Smooth muscle cell (in vitro differentiated cells): Measurements from ENCODE around the gene ACTA2. TPM values are rescaled to one million over a fixed set of nuclear protein-coding genes. Genes with fewer than 3 reads are reported as not detected.

ENCODE experiments used
- DNase-seq: peaks from one replicate; lab custom pipeline; 2025; ENCODE audit not compliant: unreplicated experiment; lab: John Stamatoyannopoulos, UW
- H2AFZ ChIP-seq: fragments of 200-600 bp; sonication (generic); 2 replicates; pipeline ENCODE4 v1.6.0; 2016; ENCODE audit warnings: antibody characterized with exemption, low read depth, mild to moderate bottlenecking
- H3F3A ChIP-seq: fragments of 200-600 bp; sonication (generic); 2 replicates; pipeline ENCODE4 v1.6.0; 2017; ENCODE audit warnings: antibody characterized with exemption, low read depth
- H3K27ac ChIP-seq: fragments of 200-600 bp; sonication (generic); 2 replicates; pipeline ENCODE4 v1.5.1; 2016; ENCODE audit warnings: low read depth, mild to moderate bottlenecking
- H3K27me3 ChIP-seq: fragments of 200-600 bp; sonication (generic); 2 replicates; pipeline ENCODE4 v1.6.1; 2016; ENCODE audit warnings: low read depth, mild to moderate bottlenecking
- H3K36me3 ChIP-seq: fragments of 200-600 bp; sonication (generic); 2 replicates; pipeline ENCODE4 v1.5.1; 2016; ENCODE audit warnings: low read depth
- H3K4me1 ChIP-seq: fragments of 200-600 bp; sonication (generic); 2 replicates; pipeline ENCODE4 v1.5.1; 2016; ENCODE audit warnings: low read depth
- H3K4me2 ChIP-seq: fragments of 200-600 bp; sonication (generic); 2 replicates; pipeline ENCODE4 v1.6.0; 2016; ENCODE audit warnings: mild to moderate bottlenecking
- H3K4me3 ChIP-seq: fragments of 200-600 bp; sonication (generic); 2 replicates; pipeline ENCODE4 v1.5.1; 2016; ENCODE audit warnings: mild to moderate bottlenecking
- H3K79me2 ChIP-seq: fragments of 200-600 bp; sonication (generic); 2 replicates; pipeline ENCODE4 v1.6.0; 2016; ENCODE audit warnings: low read depth, mild to moderate bottlenecking
- H3K9ac ChIP-seq: fragments of 200-600 bp; sonication (generic); 2 replicates; pipeline ENCODE4 v1.6.0; 2016; ENCODE audit warnings: low read depth
- H3K9me3 ChIP-seq: fragments of 200-600 bp; sonication (generic); replicated peaks from 2 replicates; pipeline ENCODE4 v1.5.1; 2016; ENCODE audit warnings: low read depth
- H4K20me1 ChIP-seq: fragments of 200-600 bp; sonication (generic); 2 replicates; pipeline ENCODE4 v1.6.0; 2016; ENCODE audit warnings: low read depth
- CTCF ChIP-seq: fragments of 200-600 bp; sonication (generic); IDR thresholded peaks from 2 replicates; pipeline ENCODE4 v1.5.1; 2017; ENCODE audit warnings: borderline replicate concordance, mild to moderate bottlenecking, antibody characterized with exemption; ENCODE audit not compliant: insufficient read depth, poor library complexity, severe bottlenecking
- WGBS: methylation state at CpG from one replicate; pipeline ENCODE4 v1.1.7; 2016; ENCODE audit warnings: low lambda C conversion rate; 5-methylcytosine and 5-hydroxymethylcytosine counted together
- polyA plus RNA-seq: library from polyadenylated mRNA; unstranded; fragments of >200 nt; fragmentation: Nextera tagmentation; extraction: Ambion mirVana; gene quantifications from 2 replicates; pipeline ENCODE4 v1.2.1, GENCODE V29; 2016
- total RNA-seq: library from RNA; depleted of rRNA; stranded (reverse); fragments of >200 nt; gene quantifications from 2 replicates; pipeline ENCODE4 v1.2.3, GENCODE V29; 2014

Gene ACTA2
- total and polyA plus RNA-seq, 2 experiments from 2014 or later = 2,305 to 4,814 TPM

- H4K20me1 ChIP-seq = no peaks in the 10 kb centered on the region
- TF ChIP-seq CTCF = no peak
- H3K27me3 ChIP-seq = peaks cover 8% of the 10 kb centered on the region
- no peak overlapping the region for H2AFZ ChIP-seq
- H3K4me1 ChIP-seq = no peaks in the 10 kb centered on the region
- H3K9me3 ChIP-seq = no peaks in the 10 kb centered on the region
- H3K9ac ChIP-seq = no peak overlapping the region
- DNase-seq = no peak
- H3K4me3 ChIP-seq = no peak overlapping the region
- H3K27ac ChIP-seq = no peak overlapping the region
- H3K36me3 ChIP-seq = no peaks in the 10 kb centered on the region
- H3K4me2 ChIP-seq = no peak overlapping the region
- H3F3A ChIP-seq = no peaks in the 10 kb centered on the region
- H3K79me2 ChIP-seq = no peaks in the 10 kb centered on the region
- WGBS = 91% methylated on average over 11 of the region's 11 CpGs
Measured at GRCh38 chr10:88901984-88902789, 50.4 kb downstream of the ACTA2 start.

GRCh38 chr10:88901206-88901983 is 51.2 kb downstream of the ACTA2 start:
- DNase-seq = no peak
- H3K27ac ChIP-seq = no peak overlapping the region
- WGBS = 97% methylated on average over 1 of the region's 1 CpG

GRCh38 chr10:88899886-88900285 is 52.7 kb downstream of the ACTA2 start:
- WGBS = 88% methylated on average over 2 of the region's 2 CpGs
- Histone ChIP-seq H3K4me1 (no peaks in the 10 kb centered on the region), H2AFZ (no peak overlapping the region), H3K9me3 (no peaks in the 10 kb centered on the region), H3F3A (no peaks in the 10 kb centered on the region), H3K9ac (no peak overlapping the region), H3K4me3 (no peak overlapping the region), H3K27me3 (peaks cover 8% of the 10 kb centered on the region), H3K79me2 (no peaks in the 10 kb centered on the region), H3K4me2 (no peak overlapping the region), H3K36me3 (no peaks in the 10 kb centered on the region), H4K20me1 (no peaks in the 10 kb centered on the region), H3K27ac (no peak overlapping the region)
- no peak for TF ChIP-seq CTCF
- no peak for DNase-seq

More at GRCh38 chr10:88901206-88901983, 51.2 kb downstream of the ACTA2 start:
- Histone ChIP-seq H3K36me3 (no peaks in the 10 kb centered on the region), H3F3A (no peaks in the 10 kb centered on the region), H2AFZ (no peak overlapping the region), H3K4me3 (no peak overlapping the region), H3K9ac (no peak overlapping the region), H3K9me3 (no peaks in the 10 kb centered on the region), H3K4me2 (no peak overlapping the region), H3K27me3 (peaks cover 8% of the 10 kb centered on the region), H4K20me1 (no peaks in the 10 kb centered on the region), H3K79me2 (no peaks in the 10 kb centered on the region), H3K4me1 (no peaks in the 10 kb centered on the region)
- no peak for TF ChIP-seq CTCF
